ENCODE data around the gene COL23A1.

GRCh38 chr5:178457471-178457870 lies 132.7 kb downstream of the COL23A1 start:
- TF ChIP-seq CTCF (IDR thresholded peaks at IDR 0.05) (no peak), NR3C1 (CRISPR knock-in tag; conservative IDR thresholded peaks at IDR 0.05; ENCODE audit: low read depth) (no peak), JUN (CRISPR knock-in tag; IDR thresholded peaks at IDR 0.05) (no peak), MXD4 (CRISPR knock-in tag; IDR thresholded peaks at IDR 0.05; ENCODE audit: borderline replicate concordance) (no peak), ZNF671 (CRISPR knock-in tag; IDR thresholded peaks at IDR 0.05) (no peak), ETV6 (CRISPR knock-in tag; IDR thresholded peaks at IDR 0.05) (no peak)
